Middle frontal gyrus (tissue), 1 donor: ENCODE data around the gene RORC.
"Not testable (repeated sequence)": the region's sequence is repeated elsewhere in the genome, so short reads cannot be mapped to it uniquely, and the experiment has no call there.

Source experiments
- DNase-seq: peaks from one replicate; pipeline ENCODE4 v3.0.0-alpha.2; 2015; ENCODE audit warnings: low spot score; ENCODE audit errors: extremely low spot score

RORC gene

GRCh38 chr1:151831605-151832004 lies at the start of gene RORC:
Gene RORC (minus strand): TSS chr1:151831802. CDS start chr1:151831764, 38 bp downstream.
- no peak for DNase-seq

DNA sequence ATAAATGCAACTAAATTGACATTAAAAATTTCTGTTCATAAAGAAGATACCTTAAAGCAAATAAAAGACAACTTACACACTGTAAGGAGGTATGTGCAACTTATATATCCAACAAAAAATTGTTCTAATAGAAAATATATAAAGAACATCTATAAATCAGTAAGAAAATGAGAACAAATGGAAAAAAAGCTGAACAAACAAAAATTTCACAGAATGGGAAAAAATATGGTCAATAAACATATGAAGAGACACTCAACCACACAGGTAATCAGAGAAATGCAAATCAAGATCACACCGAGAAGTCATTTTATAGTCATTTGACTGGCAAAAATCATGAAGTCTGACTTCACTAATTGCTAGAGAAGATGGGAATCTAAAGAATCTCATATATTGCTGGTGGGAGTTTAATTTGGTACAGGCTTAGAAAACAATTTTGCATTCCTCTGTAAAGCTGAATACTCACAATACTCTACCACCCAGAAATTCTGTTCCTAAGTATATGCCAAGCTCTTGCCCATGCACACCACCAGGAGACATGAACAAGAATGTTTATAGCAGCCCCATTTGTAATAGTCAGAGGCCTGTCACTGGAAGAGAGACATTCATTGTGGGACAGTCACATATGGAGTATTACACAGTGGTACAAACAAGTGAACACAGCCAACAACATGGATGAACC lies 44.0 kb upstream of the RORC start:
- DNase-seq, result no peak

- not testable (repeated sequence) for DNase-seq
Measured at GRCh38 chr1:151872776-151873175, 41.2 kb upstream of the RORC start.

DNA sequence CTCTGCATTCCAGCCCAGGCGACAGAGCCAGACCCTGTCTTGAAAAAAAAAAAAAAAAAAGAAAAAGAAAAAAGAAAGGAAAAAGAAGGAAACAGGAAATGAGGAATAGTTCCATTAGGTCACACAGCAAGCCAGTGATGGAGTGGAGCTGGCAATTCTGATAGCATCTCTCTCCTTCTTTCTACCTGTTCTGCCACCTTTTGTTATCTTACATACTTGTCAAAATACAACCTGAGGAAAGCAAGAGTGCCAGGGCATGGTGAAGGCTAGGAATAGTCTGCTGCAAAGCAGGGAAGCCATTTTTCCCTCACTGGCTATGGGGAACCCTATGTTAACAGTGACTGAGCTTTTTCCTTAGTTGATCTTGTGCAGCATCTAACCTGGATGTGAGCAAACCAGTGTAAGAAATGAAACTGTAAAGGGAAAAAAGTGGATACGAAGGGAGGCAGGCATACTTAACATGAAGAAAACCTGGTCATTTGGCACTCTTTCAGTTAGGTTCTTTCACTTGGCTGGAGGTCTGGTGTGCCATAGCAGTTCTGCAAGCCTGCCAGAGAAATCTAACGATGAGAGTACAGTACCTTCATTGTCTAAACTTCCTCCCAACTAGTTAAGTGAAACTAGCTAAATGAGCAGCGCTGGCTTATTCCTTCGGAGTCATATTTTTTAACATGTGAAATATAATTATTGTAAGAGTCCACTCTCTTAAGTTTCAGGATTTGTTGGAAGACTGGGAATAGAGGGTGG lies 39.9 kb upstream of the RORC start:
- DNase-seq, result no peak

DNA sequence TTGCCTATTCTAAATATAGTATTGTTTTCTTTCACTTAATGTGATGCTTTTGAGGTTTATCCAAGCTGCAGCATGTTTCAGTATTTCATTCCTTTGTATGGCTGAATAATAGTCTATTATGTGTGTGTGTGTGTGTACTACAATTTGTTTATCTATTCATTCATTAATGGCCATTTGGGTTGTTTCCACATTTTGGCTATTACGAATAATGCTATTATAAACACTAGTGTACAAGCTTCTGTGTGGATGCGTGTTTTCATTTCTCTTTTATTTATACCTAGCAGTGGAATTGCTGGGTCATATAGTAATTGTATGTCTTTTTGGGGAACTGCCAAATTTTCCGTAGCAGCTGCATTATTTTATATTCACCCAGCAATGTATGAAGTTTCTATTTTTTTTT lies 36.9 kb upstream of the RORC start:
- no peak for DNase-seq

DNA sequence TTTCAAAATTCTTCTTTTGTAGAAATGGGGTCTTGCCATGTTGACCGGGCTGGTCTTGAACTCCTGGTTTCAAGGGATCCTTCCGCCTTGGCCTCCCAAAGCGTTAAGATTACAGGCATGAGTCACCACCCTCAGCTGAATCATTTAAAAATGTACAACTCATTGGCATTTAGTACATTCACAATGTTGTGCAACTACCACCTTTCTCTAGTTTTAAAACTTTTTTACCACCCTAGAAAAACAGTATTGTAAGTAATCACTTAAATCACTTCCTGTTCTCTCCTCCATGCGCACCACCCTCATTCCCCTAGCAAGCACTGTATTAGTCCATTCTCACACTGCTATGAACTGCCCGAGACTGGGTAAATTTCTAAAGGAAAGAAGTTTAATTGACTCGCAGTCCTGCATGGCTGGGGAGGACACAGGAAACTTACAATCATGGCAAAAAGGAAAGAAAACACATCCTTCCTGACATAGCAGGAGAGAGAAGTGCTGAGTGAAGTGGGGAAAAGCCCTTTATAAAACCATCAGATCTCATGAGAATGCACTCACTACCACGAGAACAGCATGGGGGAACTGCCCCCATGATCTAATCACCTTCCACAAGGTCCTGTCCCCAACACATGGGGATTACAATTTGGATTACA lies 36.3 kb upstream of the RORC start:
- DNase-seq, result no peak

GRCh38 chr1:151867321-151867720 lies 35.7 kb upstream of the RORC start:
- DNase-seq, result no peak

- DNase-seq, result no peak
Measured at GRCh38 chr1:151864411-151864810, 32.8 kb upstream of the RORC start.

DNA sequence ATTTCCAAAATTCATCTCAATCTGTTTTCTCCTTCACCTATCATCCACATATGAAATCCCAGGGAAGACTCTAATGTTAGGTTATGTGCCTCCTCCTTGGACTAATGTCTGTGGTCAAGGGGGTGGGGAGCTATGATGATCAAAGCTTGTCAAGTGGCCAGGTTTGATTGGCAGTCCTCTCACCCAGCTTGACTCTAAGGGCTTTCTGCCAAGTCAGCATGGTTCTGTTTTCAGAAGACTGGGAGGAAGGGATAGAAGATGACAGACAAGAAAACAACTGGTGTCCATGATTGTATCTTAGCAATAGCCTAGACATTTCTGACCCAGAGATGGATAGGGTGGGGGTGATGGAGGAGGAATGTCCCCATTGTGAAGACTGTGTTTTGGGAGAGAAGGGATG lies 31.0 kb upstream of the RORC start:
- DNase-seq, result no peak

GRCh38 chr1:151860504-151861187 lies 29.0 kb upstream of the RORC start:
- no peak for DNase-seq

- no peak for DNase-seq
Measured at GRCh38 chr1:151859891-151860293, 28.3 kb upstream of the RORC start.

GRCh38 chr1:151858886-151859665 lies 27.5 kb upstream of the RORC start:
- no peak for DNase-seq

DNA sequence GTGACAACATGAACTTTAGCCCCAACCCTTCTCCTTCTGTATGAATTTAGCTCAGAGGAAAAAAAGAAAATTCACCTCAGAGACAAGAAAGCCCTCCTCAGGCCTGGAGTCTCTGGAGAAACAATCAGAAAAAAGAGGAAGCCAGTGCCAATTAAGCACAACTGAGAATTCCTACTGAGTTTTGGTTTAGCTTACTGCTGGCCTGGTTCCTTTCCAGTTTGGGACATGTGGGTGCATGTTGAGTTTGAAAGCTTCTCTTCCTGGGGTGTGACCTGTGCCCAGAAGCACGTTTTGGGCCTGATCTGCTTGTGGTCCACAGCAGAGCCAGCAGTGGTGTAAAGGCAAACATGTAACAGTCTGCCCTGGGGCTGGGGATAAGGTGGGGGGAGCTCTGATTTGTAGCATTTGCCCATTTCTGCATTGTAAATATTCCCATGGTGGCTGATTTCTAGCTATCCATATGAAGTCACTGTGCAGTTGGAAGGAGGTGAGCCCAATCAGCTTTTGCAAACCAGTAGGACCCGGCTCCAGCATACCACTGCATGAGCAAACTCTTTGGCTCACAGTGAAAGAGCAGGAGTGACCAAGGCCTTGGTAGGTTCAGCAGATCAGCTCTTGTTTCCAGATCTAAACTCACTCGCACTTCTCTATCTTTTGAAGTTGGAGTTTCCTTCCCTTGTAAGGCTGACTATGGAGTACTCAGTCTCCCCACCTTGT lies 26.6 kb upstream of the RORC start:
- no peak for DNase-seq

DNA sequence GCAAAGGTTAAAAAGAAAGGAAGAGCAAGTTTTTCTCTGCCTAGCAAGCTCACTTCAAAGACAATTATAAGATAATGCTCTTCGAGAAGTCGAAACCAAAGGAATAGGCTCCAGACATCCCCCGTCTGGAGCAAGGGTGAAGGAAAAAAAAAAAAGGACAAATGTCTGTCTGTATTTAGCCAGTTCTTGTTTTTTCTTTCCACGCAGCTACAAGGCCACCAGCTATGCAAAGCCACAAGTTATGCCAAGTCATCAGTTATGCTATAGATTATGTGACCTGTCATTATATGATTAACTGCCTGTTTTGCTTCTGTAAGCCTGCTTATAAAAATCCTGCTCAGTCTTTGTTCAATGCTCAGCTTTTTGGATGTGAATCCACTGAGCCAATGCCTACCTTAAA lies 24.3 kb upstream of the RORC start:
- DNase-seq, result no peak

GRCh38 chr1:151855516-151855915 lies 23.9 kb upstream of the RORC start:
- not testable (repeated sequence) for DNase-seq

DNA sequence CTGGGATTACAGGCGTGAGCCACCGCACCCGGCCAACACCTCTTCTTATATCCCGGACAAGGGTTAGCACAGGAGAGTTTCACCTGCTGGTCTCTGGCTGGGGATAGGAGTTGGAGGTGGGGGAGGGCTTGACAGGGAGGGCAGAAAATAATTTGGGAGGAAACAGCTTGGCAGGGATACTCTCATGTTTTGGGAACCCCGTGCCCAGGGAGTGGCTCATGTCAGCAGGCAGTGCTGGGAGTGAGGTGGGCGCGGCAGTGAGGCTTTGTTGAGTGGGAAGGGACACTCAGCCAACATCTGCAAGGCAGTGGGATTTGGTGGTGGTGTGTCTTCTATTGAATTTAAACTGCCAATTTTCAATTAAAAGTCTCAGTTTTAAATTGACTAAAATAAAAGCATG lies 23.1 kb upstream of the RORC start:
- no peak for DNase-seq

- no peak for DNase-seq
Measured at GRCh38 chr1:151853411-151853943, 21.9 kb upstream of the RORC start, which contains the start of gene THEM5. Gene THEM5 (minus strand): TSS chr1:151853712. CDS start chr1:151853565, 147 bp downstream.

DNA sequence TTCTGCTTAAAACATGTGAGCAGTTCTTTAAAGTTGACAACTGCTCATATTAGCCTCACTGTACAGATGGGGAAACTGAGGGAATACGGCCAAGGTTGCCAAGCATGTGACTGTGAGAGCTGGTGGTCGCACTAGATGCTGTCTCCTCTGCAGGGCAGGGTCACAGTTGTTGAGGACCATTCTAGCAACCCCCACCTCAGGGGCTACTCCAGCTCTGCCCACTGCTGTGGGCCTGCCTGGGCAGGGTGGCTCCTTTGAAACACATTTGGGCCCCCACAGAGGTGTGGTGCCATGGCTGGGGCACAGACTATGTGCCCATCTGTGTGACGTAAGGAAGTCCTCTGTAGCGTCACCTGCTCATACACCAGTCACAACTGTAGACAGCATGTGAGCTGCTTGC lies 21.1 kb upstream of the RORC start:
- no peak for DNase-seq

DNA sequence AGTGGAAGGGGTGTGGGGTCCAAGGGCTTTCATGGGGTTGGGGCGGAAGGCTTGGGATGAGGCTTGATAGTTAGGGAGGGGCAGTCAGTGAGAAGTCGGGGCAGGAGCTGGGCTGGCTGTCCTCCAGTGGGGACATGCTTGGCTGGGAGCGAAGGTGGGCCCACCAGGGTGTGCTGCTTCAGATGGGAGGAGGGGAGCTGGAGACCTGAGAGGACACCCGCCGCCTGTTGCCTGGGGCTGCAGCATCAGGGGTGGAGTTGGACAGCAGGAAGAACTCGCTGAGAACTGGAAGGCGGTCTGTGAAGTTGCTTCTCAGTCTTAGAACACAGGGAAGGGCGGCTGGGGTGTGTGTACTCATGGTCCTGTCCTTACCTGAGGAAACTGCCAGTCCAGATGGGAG lies 20.3 kb upstream of the RORC start:
- no peak for DNase-seq

GRCh38 chr1:151849871-151850270 lies 18.3 kb upstream of the RORC start:
- no peak for DNase-seq
